ENCODE measurements around the gene SAE1. TPM values are rescaled to one million over a fixed set of nuclear protein-coding genes. Genes with fewer than 3 reads are reported as not detected.
A peak's percentile ranks its signal among the peaks of the same experiment; 100 is the strongest.

The SAE1 gene
- total RNA-seq, 4 donors from 2014 or later = 36.5 to 50.7 (median 49.2) TPM

GRCh38 chr19:47111006-47111621 lies 19.5 kb upstream of the SAE1 start:
- ATAC-seq (ENCODE audit: low FRiP score) (no peak), DNase-seq (ENCODE audit: low spot score) (no peak)
- no peak for TF ChIP-seq CTCF (IDR thresholded peaks at IDR 0.05)

GRCh38 chr19:47111682-47112165 lies 18.9 kb upstream of the SAE1 start:
- no peak for TF ChIP-seq CTCF (IDR thresholded peaks at IDR 0.05)
- ATAC-seq (ENCODE audit: low FRiP score) = no peak
- DNase-seq (ENCODE audit: low spot score) = no peak

- DNase-seq (ENCODE audit: low spot score) (peak; percentile 46), ATAC-seq (ENCODE audit: low FRiP score) (peak; percentile 27)
These were observed 18.3 kb upstream of the SAE1 start for GRCh38 chr19:47112166-47112996.

GRCh38 chr19:47112997-47113849 lies 17.4 kb upstream of the SAE1 start, which contains the start of gene ZC3H4:
Gene ZC3H4, minus strand, starts transcription at chr19:47113776. Its CDS starts 1,192 bp downstream, at chr19:47112584.
- ATAC-seq (ENCODE audit: low FRiP score) (peak; percentile 96), DNase-seq (ENCODE audit: low spot score) (peak; percentile 94)
- no peak for TF ChIP-seq CTCF (IDR thresholded peaks at IDR 0.05)

More at GRCh38 chr19:47112166-47112996, 18.3 kb upstream of the SAE1 start:
- TF ChIP-seq CTCF (IDR thresholded peaks at IDR 0.05) = no peak

GRCh38 chr19:47113850-47114651 lies 16.6 kb upstream of the SAE1 start:
- ATAC-seq (ENCODE audit: low FRiP score) (no peak), DNase-seq (ENCODE audit: low spot score) (no peak)
- no peak for TF ChIP-seq CTCF (IDR thresholded peaks at IDR 0.05)

- ATAC-seq (ENCODE audit: low FRiP score) (no peak), DNase-seq (ENCODE audit: low spot score) (no peak)
- no peak for TF ChIP-seq CTCF (IDR thresholded peaks at IDR 0.05)
These were observed 10.1 kb upstream of the SAE1 start for GRCh38 chr19:47120470-47121067.
